Ureter (tissue), 1 donor: ENCODE data around the gene BPIFB4. TPM values are rescaled to one million over a fixed set of nuclear protein-coding genes. Genes with fewer than 3 reads are reported as not detected.

ENCODE experiments used
- DNase-seq: peaks from one replicate; pipeline ENCODE4 v3.0.0-alpha.2; 2020; ENCODE audit warnings: low spot score
- total RNA-seq: library from RNA; stranded (reverse); gene quantifications from one replicate; pipeline ENCODE4 v1.2.4, GENCODE V29; 2023
- donor health status: DM: yes; HTN: yes; CAD: no.

BPIFB4 gene
- total RNA-seq, 1 donor from 2014 or later: not detected

- peak; percentile 13 for DNase-seq
These were observed 40.6 kb downstream of the BPIFB4 start for GRCh38 chr20:33119725-33120720.

- peak; percentile 8 for DNase-seq
These were observed 41.5 kb downstream of the BPIFB4 start for GRCh38 chr20:33120934-33121333.

GRCh38 chr20:33122297-33122696 is 42.9 kb downstream of the BPIFB4 start:
- DNase-seq: peak; percentile 6

- peak; percentile 18 for DNase-seq
These were observed 44.8 kb downstream of the BPIFB4 start for GRCh38 chr20:33124261-33124660.

GRCh38 chr20:33124994-33125393 is 45.6 kb downstream of the BPIFB4 start:
- peak; percentile 26 for DNase-seq

GRCh38 chr20:33125983-33126382 is 46.5 kb downstream of the BPIFB4 start:
- DNase-seq: no peak

DNA sequence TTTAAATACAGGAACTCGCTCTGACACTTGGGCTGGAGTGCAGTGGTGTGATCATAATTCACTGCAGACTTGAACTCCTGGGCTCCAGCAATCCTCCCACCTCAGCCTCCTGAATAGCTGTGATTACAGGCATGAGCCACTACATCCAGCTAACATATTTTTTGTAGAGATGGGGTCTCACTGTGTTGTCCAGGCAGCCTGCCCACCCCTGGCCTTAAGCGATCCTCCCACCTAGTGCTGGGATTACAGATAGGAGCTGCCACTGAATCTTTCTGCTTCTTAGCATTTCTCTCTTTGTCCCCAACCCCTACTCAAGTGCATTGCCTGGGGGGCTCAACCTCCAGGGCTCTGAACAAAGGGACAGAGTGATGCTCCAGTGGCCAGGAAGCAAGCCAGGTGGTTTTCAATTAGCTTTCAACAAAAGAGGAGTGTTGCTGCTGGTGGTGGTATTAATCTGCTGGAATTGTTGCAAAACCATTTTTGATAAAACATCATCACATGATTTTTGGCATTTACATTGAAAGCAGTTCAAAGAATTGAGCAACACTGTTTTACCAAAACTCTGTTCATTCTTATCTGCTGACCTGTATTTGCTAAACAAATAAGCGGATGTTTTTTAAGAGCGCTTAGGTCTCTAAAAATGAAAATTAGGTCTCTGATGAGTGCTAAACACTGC is 48.1 kb downstream of the BPIFB4 start:
- DNase-seq: no peak

GRCh38 chr20:33130568-33131061 is 51.2 kb downstream of the BPIFB4 start:
- no peak for DNase-seq

GRCh38 chr20:33131949-33132473 is 52.6 kb downstream of the BPIFB4 start:
- no peak for DNase-seq

GRCh38 chr20:33132513-33133372 is 53.3 kb downstream of the BPIFB4 start:
- DNase-seq: no peak

- no peak for DNase-seq
These were observed 54.0 kb downstream of the BPIFB4 start for GRCh38 chr20:33133373-33133941.

DNA sequence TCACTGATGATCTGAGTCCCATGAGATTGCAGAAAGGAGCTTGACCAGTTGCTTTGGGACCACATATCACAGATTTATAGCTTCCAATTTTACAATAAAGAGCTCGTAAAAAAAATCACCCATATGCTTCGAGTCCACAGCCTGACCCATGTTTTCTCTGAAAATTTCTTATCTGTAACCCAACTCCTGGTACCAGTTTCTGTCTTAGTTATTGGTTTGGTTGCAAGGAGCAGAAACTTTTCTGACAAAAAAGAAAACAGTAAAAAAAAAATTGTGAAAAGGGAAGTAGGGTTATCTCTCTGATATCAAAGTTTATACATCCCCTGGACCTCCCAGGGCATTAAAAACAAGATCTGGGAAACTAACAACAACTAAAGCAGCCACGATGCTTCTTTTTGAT is 57.8 kb downstream of the BPIFB4 start:
- no peak for DNase-seq

DNA sequence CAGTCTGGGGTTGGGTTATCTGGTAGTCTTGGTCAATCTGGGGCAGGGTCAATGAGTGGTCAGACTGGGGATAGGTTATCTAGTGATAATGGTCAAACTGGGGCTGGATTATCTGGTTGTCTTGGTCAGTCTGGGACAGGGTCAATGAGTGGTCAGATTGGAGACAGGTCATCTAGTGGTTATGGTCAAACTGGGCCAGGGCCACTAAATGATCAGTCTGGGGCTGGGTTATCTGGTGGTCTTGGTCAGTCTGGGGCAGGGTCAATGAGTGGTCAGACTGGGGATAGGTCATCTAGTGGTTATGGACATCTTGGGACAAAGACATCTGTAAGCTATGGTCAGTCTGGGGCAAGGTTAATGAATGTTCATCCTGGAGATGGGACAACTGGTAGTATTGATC is 60.0 kb downstream of the BPIFB4 start:
- peak; percentile 12 for DNase-seq

GRCh38 chr20:33145521-33145920 is 66.1 kb downstream of the BPIFB4 start:
- DNase-seq: no peak

DNA sequence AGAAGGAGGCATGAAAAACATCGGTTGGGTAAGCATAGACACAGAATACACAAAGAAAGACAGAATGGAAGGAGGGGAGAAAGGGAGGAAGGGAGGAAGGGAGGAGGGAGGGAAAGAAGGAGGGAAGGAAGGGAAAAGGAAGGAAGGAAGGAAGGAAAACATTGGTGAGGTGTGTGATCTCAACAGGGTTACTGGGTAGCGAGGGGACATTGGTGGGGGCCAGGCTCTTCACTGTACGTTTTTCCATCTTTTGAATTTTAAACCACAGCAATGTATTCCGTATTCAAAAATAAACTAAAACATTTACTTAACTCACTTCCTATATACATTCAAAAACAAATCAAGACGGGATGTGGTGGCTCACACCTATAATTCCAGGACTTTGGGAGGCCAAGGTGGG is 67.9 kb downstream of the BPIFB4 start:
- no peak for DNase-seq

- DNase-seq: no peak
These were observed 68.6 kb downstream of the BPIFB4 start for GRCh38 chr20:33148040-33148439.

DNA sequence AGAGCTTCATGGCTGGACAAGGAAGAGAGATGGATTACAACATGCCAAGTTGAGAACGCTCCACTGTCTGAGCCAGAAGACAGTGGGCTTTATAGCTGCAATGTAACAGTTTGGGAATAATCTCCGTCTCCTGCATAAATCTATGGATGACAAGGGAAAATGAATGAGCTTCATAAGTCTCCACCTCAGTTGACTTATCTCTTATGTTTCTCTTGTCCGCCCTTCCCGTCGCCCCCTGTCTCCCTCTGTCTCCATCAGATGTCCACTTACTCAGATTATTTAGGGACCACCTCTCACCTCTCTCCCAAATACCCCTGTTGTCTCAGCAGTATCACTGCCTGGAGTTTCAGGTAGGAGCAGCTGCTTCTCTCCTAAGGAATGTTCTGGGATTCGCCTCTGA is 74.8 kb downstream of the BPIFB4 start:
- DNase-seq: no peak

DNA sequence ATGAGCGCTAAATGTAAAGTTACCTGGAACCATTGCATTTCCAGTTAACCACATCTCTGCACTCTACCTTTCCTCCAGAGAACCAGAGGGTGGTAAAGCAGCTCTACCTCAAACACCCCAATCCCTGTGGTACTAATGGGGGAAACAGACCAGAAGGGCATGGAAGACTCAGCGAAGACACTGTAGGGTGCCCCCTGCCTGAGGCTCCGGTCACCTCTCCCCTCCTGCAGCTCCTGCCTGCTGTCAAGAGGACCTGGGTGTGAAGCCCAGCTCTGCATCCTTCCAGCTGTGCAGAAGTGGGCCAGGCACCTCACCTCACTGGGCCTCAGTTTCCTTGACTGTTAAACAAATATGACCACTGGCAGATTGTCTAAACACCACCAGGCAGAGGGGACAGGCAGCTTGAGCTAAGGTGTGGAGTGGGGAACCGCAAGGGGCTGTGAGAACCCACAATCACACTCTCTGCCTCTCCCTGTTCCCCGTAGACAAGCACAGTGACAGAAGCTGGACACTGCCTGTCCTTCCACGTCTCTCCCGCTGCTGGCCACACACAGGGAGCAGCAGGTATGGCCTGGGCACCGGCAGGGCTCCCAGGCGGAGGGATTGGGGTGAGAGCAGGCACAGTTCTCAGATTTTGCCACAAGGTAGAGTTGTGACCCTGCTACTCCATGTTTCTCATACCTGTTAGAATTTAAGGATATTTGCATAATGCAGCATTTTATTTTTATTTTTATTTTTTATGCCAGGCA is 79.4 kb downstream of the BPIFB4 start:
- DNase-seq: no peak

- no peak for DNase-seq
These were observed 80.3 kb downstream of the BPIFB4 start for GRCh38 chr20:33159713-33160112.

DNA sequence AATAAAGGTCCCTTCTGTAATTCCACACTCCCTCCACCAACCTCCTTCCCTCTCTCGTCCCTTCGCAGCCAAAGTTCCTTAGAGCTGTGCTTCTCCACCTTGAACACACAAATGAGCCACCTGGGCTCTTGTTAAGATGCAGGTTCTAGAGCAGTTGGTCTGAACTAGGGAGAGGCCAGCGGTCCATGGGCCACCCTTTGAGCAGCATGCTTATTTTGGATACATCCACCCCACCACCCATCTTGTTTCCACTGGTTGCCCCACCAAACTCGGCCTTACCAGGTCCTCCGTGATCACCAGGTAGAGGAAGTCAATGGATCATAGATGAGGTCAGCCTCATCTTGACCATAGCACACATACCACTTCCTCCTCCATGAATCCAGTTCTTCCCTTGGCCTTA is 81.2 kb downstream of the BPIFB4 start:
- no peak for DNase-seq
